Nephron progenitor cell (in vitro differentiated cells): ENCODE data around the gene CIAO1.

Experiments used
- DNase-seq: peaks from one replicate; pipeline ENCODE4 v3.0.0; 2021
- H3K27ac Mint-ChIP-seq: 2 replicates; pipeline ENCODE4 v1.8.0; 2021; ENCODE audit warnings: mild to moderate bottlenecking, moderate library complexity, mixed read lengths
- H3K27me3 Mint-ChIP-seq: 2 replicates; pipeline ENCODE4 v1.8.0; 2021; ENCODE audit warnings: mild to moderate bottlenecking, low read depth, mixed read lengths; ENCODE audit not compliant: poor library complexity
- H3K36me3 Mint-ChIP-seq: 2 replicates; pipeline ENCODE4 v1.8.0; 2021; ENCODE audit warnings: low read depth, mixed read lengths
- H3K4me1 Mint-ChIP-seq: 2 replicates; pipeline ENCODE4 v1.8.0; 2021; ENCODE audit warnings: mixed read lengths
- H3K4me3 Mint-ChIP-seq: 2 replicates; pipeline ENCODE4 v1.8.0; 2021; ENCODE audit warnings: mild to moderate bottlenecking, moderate library complexity, mixed read lengths
- H3K9me3 Mint-ChIP-seq: 2 replicates; pipeline ENCODE4 v1.8.0; 2021; ENCODE audit warnings: mild to moderate bottlenecking, moderate library complexity, mixed read lengths
- CTCF ChIP-seq: fragments of 200-600 bp; sonication (generic); IDR thresholded peaks from 2 replicates; pipeline ENCODE4 v1.5.0; 2021; ENCODE audit warnings: antibody characterized with exemption

The CIAO1 gene

GRCh38 chr2:96233436-96233835, 32.6 kb upstream of the CIAO1 start:
- Mint-ChIP-seq H3K4me1 (no peaks in the 10 kb centered on the region), H3K9me3 (no peaks in the 10 kb centered on the region), H3K27me3 (no peaks in the 10 kb centered on the region), H3K27ac (no peak overlapping the region), H3K36me3 (no peaks in the 10 kb centered on the region), H3K4me3 (no peak overlapping the region)
- no peak for DNase-seq
- no peak for TF ChIP-seq CTCF

DNA sequence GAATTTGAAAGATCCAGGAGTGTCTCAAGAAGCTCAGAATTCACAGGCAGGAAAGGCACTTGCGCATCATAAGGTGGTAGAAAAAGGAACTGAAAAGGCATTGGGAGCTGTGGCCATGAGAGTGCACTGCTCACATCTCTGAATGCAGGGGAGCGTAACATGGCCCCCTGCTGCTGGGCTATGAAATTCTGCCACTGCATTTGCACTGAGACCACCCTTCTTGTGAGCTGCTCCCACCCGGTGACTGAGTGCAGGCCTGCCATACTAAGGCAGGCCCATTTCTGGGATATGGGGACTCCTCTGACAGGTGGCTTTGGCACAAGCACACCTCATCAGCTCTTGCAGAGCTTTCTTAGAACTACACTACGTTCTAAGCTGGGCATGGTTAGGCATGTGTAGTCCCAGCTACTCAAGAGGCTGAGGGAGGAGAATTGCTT, 32.1 kb upstream of the CIAO1 start:
- H3K4me3 Mint-ChIP-seq = no peak overlapping the region
- no peak for TF ChIP-seq CTCF
- no peaks in the 10 kb centered on the region for H3K36me3 Mint-ChIP-seq
- no peaks in the 10 kb centered on the region for H3K27me3 Mint-ChIP-seq
- no peak overlapping the region for H3K27ac Mint-ChIP-seq
- DNase-seq = no peak
- no peaks in the 10 kb centered on the region for H3K9me3 Mint-ChIP-seq
- H3K4me1 Mint-ChIP-seq = no peaks in the 10 kb centered on the region

- H3K9me3 Mint-ChIP-seq = no peaks in the 10 kb centered on the region
- no peak overlapping the region for H3K27ac Mint-ChIP-seq
- H3K4me1 Mint-ChIP-seq = no peaks in the 10 kb centered on the region
- no peak for TF ChIP-seq CTCF
- H3K36me3 Mint-ChIP-seq = no peaks in the 10 kb centered on the region
- H3K27me3 Mint-ChIP-seq = peaks cover 4% of the 10 kb centered on the region
- no peak overlapping the region for H3K4me3 Mint-ChIP-seq
- DNase-seq = no peak
These were observed 29.1 kb upstream of the CIAO1 start for GRCh38 chr2:96236882-96237281.

- H3K9me3 Mint-ChIP-seq = no peaks in the 10 kb centered on the region
- no peak for DNase-seq
- peaks cover 4% of the 10 kb centered on the region for H3K27me3 Mint-ChIP-seq
- TF ChIP-seq CTCF = no peak
- no peak overlapping the region for H3K4me3 Mint-ChIP-seq
- no peak overlapping the region for H3K27ac Mint-ChIP-seq
- H3K4me1 Mint-ChIP-seq = no peaks in the 10 kb centered on the region
- peaks cover 4% of the 10 kb centered on the region for H3K36me3 Mint-ChIP-seq
These were observed 27.8 kb upstream of the CIAO1 start for GRCh38 chr2:96238266-96238665.

DNA sequence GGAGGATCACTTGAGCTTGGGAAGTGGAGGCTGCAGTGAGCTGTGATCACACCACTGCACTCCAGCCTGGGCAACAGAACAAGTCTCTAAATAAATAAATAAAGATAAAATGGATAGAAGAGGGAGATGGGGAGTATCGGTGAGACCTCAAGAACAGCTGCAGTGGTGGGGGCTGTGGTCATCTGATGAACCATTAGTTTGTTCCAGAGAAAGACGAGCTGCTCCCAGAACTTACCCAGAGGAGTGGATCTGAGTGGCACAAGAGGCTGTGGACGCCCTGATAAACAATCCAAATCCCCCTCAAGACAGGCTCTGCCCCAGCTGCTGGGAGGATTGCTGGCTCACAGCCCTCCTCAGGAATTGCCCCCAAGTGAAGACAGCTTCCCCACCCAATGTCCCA, 26.9 kb upstream of the CIAO1 start:
- H3K4me3 Mint-ChIP-seq = no peak overlapping the region
- no peak for TF ChIP-seq CTCF
- H3K27me3 Mint-ChIP-seq = peaks cover 4% of the 10 kb centered on the region

GRCh38 chr2:96239745-96240264, 26.2 kb upstream of the CIAO1 start:
- Mint-ChIP-seq H3K36me3 (peaks cover 7% of the 10 kb centered on the region), H3K4me3 (no peak overlapping the region), H3K27me3 (peaks cover 10% of the 10 kb centered on the region), H3K27ac (no peak overlapping the region), H3K9me3 (no peaks in the 10 kb centered on the region), H3K4me1 (peaks cover 4% of the 10 kb centered on the region)
- no peak for DNase-seq
- no peak for TF ChIP-seq CTCF

More for the DNA sequence above, 26.9 kb upstream of the CIAO1 start:
- no peak overlapping the region for H3K27ac Mint-ChIP-seq
- no peaks in the 10 kb centered on the region for H3K4me1 Mint-ChIP-seq
- peaks cover 4% of the 10 kb centered on the region for H3K36me3 Mint-ChIP-seq
- DNase-seq = no peak
- no peaks in the 10 kb centered on the region for H3K9me3 Mint-ChIP-seq
